CD14-positive monocyte (primary cell): ENCODE measurements around the gene NRM. TPM values are rescaled to one million over a fixed set of nuclear protein-coding genes. Genes with fewer than 3 reads are reported as not detected.

ENCODE experiments used
- DNase-seq, 3 donors: peaks; one replicate each; pipeline ENCODE4 v3.0.0-alpha.2; 2011 to 2022
- H2AFZ ChIP-seq: 2 replicates; pipeline ENCODE4 v1.6.0; 2012; ENCODE audit warnings: mild to moderate bottlenecking, low read depth, low read length, inconsistent platforms; ENCODE audit not compliant: insufficient read depth, poor library complexity, severe bottlenecking
- H3K27ac ChIP-seq, 2 donors: 1 replicate in 1 of 2; 2 replicates in 1 of 2; pipeline ENCODE4 v1.5.1; 2012 to 2013; ENCODE audit warnings: low read length in 2 of 2, control low read depth in 1 of 2, inconsistent platforms in 1 of 2, low read depth in 1 of 2, mild to moderate bottlenecking in 1 of 2
- H3K27me3 ChIP-seq, 2 donors: one replicate each; pipeline versions ENCODE4 v1.6.0 to v1.6.1; 2011 to 2013; ENCODE audit warnings: low read length in 2 of 2; ENCODE audit not compliant: control insufficient read depth in 2 of 2, insufficient read depth in 2 of 2
- H3K36me3 ChIP-seq, 2 donors: replicated peaks in 1 of 2; 1 replicate in 1 of 2; 2 replicates in 1 of 2; pipeline versions ENCODE4 v1.5.1 to v1.6.1; 2012 to 2013; ENCODE audit warnings: low read length in 2 of 2, control low read depth in 1 of 2, inconsistent platforms in 1 of 2, mild to moderate bottlenecking in 1 of 2; ENCODE audit not compliant: insufficient read depth in 2 of 2, control insufficient read depth in 1 of 2
- H3K4me1 ChIP-seq, 2 donors: 1 replicate in 1 of 2; 2 replicates in 1 of 2; pipeline versions ENCODE4 v1.5.1 to v1.6.1; 2012 to 2013; ENCODE audit warnings: low read length in 2 of 2, control low read depth in 1 of 2, inconsistent platforms in 1 of 2, mild to moderate bottlenecking in 1 of 2, moderate library complexity in 1 of 2; ENCODE audit not compliant: insufficient read depth in 2 of 2, control insufficient read depth in 1 of 2
- H3K4me2 ChIP-seq: replicated peaks from 2 replicates; pipeline ENCODE3; 2012; ENCODE audit warnings: low read length, moderate library complexity, mild to moderate bottlenecking; ENCODE audit not compliant: poor library complexity, severe bottlenecking; ENCODE audit errors: extremely low read depth
- H3K4me3 ChIP-seq, 3 experiments: fragments of 200-600 bp in 1 of 3; sonication (generic) in 1 of 3; replicated peaks in 1 of 3; 1 replicate in 2 of 3; 2 replicates in 1 of 3; pipeline ENCODE4 v1.5.1; 2011 to 2013; ENCODE audit warnings: low read length in 3 of 3, mild to moderate bottlenecking in 3 of 3, control low read depth in 2 of 3, low read depth in 2 of 3, inconsistent platforms in 1 of 3, moderate library complexity in 1 of 3
- H3K79me2 ChIP-seq: 2 replicates; pipeline ENCODE4 v1.6.0; 2012; ENCODE audit warnings: mild to moderate bottlenecking, control low read depth, inconsistent platforms, low read length, moderate library complexity; ENCODE audit not compliant: insufficient read depth
- H3K9ac ChIP-seq: 2 replicates; pipeline ENCODE4 v1.6.0; 2017; ENCODE audit warnings: low read length, mild to moderate bottlenecking; ENCODE audit not compliant: insufficient read depth, poor library complexity, severe bottlenecking
- H3K9me3 ChIP-seq, 2 donors: replicated peaks in 1 of 2; 1 replicate in 1 of 2; 2 replicates in 1 of 2; pipeline versions ENCODE4 v1.5.1 to v1.6.1; 2012 to 2013; ENCODE audit warnings: low read length in 2 of 2, control low read depth in 1 of 2; ENCODE audit not compliant: control insufficient read depth in 1 of 2, insufficient read depth in 1 of 2
- H4K20me1 ChIP-seq: 2 replicates; pipeline ENCODE4 v1.6.0; 2012; ENCODE audit warnings: mild to moderate bottlenecking, low read length, control low read depth, moderate library complexity; ENCODE audit not compliant: insufficient read depth
- H3K27ac Mint-ChIP-seq, 7 donors: one replicate each; pipeline ENCODE4 v1.8.0; 2020; ENCODE audit warnings: mild to moderate bottlenecking in 7 of 7, mixed read lengths in 7 of 7, moderate library complexity in 6 of 7, inconsistent platforms in 2 of 7
- H3K27me3 Mint-ChIP-seq, 3 donors: one replicate each; pipeline ENCODE4 v1.8.0; 2021 to 2022; ENCODE audit warnings: low read depth in 3 of 3, mild to moderate bottlenecking in 3 of 3, mixed read lengths in 3 of 3, moderate library complexity in 3 of 3, inconsistent platforms in 1 of 3
- H3K36me3 Mint-ChIP-seq, 2 donors: one replicate each; pipeline ENCODE4 v1.8.0; 2020; ENCODE audit warnings: mixed read lengths in 2 of 2, inconsistent platforms in 1 of 2, mild to moderate bottlenecking in 1 of 2
- H3K4me1 Mint-ChIP-seq: one replicate; pipeline ENCODE4 v1.8.0; 2020; ENCODE audit warnings: mild to moderate bottlenecking, mixed read lengths
- H3K4me3 Mint-ChIP-seq, 2 donors: one replicate each; pipeline ENCODE4 v1.8.0; 2020; ENCODE audit warnings: mild to moderate bottlenecking in 2 of 2, mixed read lengths in 2 of 2, moderate library complexity in 1 of 2
- H3K9me3 Mint-ChIP-seq, 7 donors: one replicate each; pipeline ENCODE4 v1.8.0; 2020 to 2022; ENCODE audit warnings: mixed read lengths in 7 of 7, mild to moderate bottlenecking in 6 of 7, moderate library complexity in 6 of 7, inconsistent platforms in 2 of 7
- CTCF ChIP-seq: fragments of 200-600 bp; IDR thresholded peaks from one replicate; pipeline ENCODE4 v1.8.0; 2022; ENCODE audit warnings: antibody characterized with exemption, mild to moderate bottlenecking
- WGBS: methylation state at CpG from one replicate; pipeline ENCODE4 v1.1.5; 2013; ENCODE audit warnings: missing lambda C conversion rate; ENCODE audit not compliant: insufficient coverage; 5-methylcytosine and 5-hydroxymethylcytosine counted together
- intact Hi-C, 2 donors: fragments of 100-400 bp; cut with micrococcal nuclease; formaldehyde crosslinking; loops; one replicate each; pipeline versions ENCODE4 v1.15.0 to v1.15.1; 2023
- polyA plus RNA-seq, 3 donors: library from polyadenylated mRNA; depleted of rRNA in 1 of 3; unstranded in 2 of 3; stranded (reverse) in 1 of 3; fragments of 300-500 nt in 2 of 3; fragments of >200 nt in 1 of 3; fragmentation: Illumina TruSeq in 2 of 3; gene quantifications; 1 replicate in 2 of 3; 2 replicates in 1 of 3; pipeline ENCODE4 v1.2.3, GENCODE V29; 2012 to 2021

Gene NRM
- polyA plus RNA-seq, 3 donors, result 25.9 to 36.0 (median 35.0) TPM

- peaks cover 20% of the 10 kb centered on the region for H3K79me2 ChIP-seq
- Mint-ChIP-seq H3K36me3 (peaks cover 53 to 62% of the 10 kb centered on the region in 2 donors), H3K9me3 (no peaks in the 10 kb centered on the region), H3K27ac (peak overlapping the region in 2 of 7 donors; percentile 34 to 47), H3K4me3 (no peak overlapping the region), H3K27me3 (peaks cover 0 to 4% (median 0%) of the 10 kb centered on the region in 3 donors), H3K4me1 (peaks cover 5% of the 10 kb centered on the region)
- no peak overlapping the region for H2AFZ ChIP-seq
- H3K4me1 ChIP-seq, result peaks cover 6 to 8% of the 10 kb centered on the region in 2 donors
- no peak for TF ChIP-seq CTCF
- H3K4me3 ChIP-seq, result no peak overlapping the region
- DNase-seq, result no peak
- no peak overlapping the region for H3K9ac ChIP-seq
- H3K9me3 ChIP-seq, result no peaks in the 10 kb centered on the region
- no peaks in the 10 kb centered on the region for H3K27me3 ChIP-seq
- WGBS, result no CpG with 5 or more reads among the region's 1 CpG
- intact Hi-C loops, result no loop called here
- H4K20me1 ChIP-seq, result no peaks in the 10 kb centered on the region
- peaks cover 21 to 59% of the 10 kb centered on the region in 2 donors for H3K36me3 ChIP-seq
- H3K4me2 ChIP-seq, result no peak overlapping the region
- no peak overlapping the region for H3K27ac ChIP-seq
These were observed 21.1 kb upstream of the NRM start for GRCh38 chr6:30711758-30712380.

- H3K4me1 ChIP-seq, result peaks cover 2 to 3% of the 10 kb centered on the region in 2 donors
- no peak overlapping the region for H3K4me3 ChIP-seq
- Mint-ChIP-seq H3K27ac (no peak overlapping the region), H3K4me1 (peaks cover 9% of the 10 kb centered on the region), H3K36me3 (peaks cover 66 to 77% of the 10 kb centered on the region in 2 donors), H3K27me3 (peaks cover 0 to 2% (median 0%) of the 10 kb centered on the region in 3 donors), H3K9me3 (no peaks in the 10 kb centered on the region), H3K4me3 (no peak overlapping the region)
- no peaks in the 10 kb centered on the region for H3K27me3 ChIP-seq
- no peaks in the 10 kb centered on the region for H4K20me1 ChIP-seq
- no CpG with 5 or more reads among the region's 2 CpGs for WGBS
- no peak for TF ChIP-seq CTCF
- peaks cover 21 to 69% of the 10 kb centered on the region in 2 donors for H3K36me3 ChIP-seq
- no peak overlapping the region for H2AFZ ChIP-seq
- no peaks in the 10 kb centered on the region for H3K9me3 ChIP-seq
- no peak overlapping the region for H3K27ac ChIP-seq
- no peak for DNase-seq
- no peak overlapping the region for H3K9ac ChIP-seq
- intact Hi-C loops, result no loop called here
- H3K79me2 ChIP-seq, result peaks cover 4% of the 10 kb centered on the region
- H3K4me2 ChIP-seq, result no peak overlapping the region
These were observed 18.5 kb upstream of the NRM start for GRCh38 chr6:30709101-30709868.
